Measurements from ENCODE around the gene ATG10.

The ATG10 gene

GRCh38 chr5:82142928-82143577 is 171.2 kb downstream of the ATG10 start:
- H3K27ac Mint-ChIP-seq: no peak overlapping the region
- peaks cover 2% of the 10 kb centered on the region for H3K9me3 Mint-ChIP-seq
- H3K4me3 Mint-ChIP-seq: no peak overlapping the region
- H3K4me1 Mint-ChIP-seq: no peaks in the 10 kb centered on the region
- CTCF ChIA-PET: no interaction called here
- no peaks in the 10 kb centered on the region for H3K36me3 Mint-ChIP-seq
- DNase-seq: no peak
- H3K27me3 Mint-ChIP-seq: peaks cover 3% of the 10 kb centered on the region

DNA sequence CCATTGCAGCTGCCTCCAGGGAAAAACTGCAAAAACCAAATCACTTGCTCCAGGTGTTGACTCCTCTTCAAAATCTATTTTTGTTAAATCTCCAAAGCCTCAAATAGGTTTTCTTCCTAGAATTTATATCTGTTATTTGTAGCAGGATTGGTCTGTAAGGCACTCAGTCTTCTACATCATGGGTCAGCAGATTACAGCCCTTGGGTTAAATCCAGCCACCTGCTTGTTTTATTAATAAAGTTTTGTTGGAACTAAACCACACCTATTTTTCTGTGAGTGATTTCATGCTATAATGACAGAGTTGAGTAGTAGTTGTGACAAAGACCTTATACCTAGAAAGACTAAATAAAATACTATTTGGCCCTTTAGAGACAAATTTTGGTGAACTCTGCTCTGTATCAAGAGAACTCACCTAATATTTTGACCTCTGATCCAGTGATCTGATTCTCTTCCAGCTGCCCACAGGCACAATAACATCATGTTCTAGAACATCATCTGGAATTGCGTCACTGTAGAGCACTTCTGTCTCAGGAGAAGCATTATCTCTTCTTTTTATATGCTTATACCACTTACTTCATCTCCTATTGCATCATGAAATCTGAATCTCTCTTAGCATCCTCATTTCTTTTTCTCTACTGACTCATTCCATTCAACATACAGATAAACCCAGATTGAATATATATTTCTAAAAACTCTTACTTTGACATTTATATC is 176.2 kb downstream of the ATG10 start:
- Mint-ChIP-seq H3K27ac (no peak overlapping the region), H3K27me3 (peaks cover 3% of the 10 kb centered on the region), H3K4me3 (no peak overlapping the region), H3K4me1 (no peaks in the 10 kb centered on the region), H3K36me3 (no peaks in the 10 kb centered on the region), H3K9me3 (no peaks in the 10 kb centered on the region)
- no peak for DNase-seq
- CTCF ChIA-PET: no interaction called here

GRCh38 chr5:82149434-82149833 is 177.6 kb downstream of the ATG10 start:
- no peak for DNase-seq
- Mint-ChIP-seq H3K4me3 (no peak overlapping the region), H3K27me3 (peaks cover 3% of the 10 kb centered on the region), H3K36me3 (no peaks in the 10 kb centered on the region), H3K4me1 (no peaks in the 10 kb centered on the region), H3K27ac (no peak overlapping the region), H3K9me3 (no peaks in the 10 kb centered on the region)
- CTCF ChIA-PET: no interaction called here

DNA sequence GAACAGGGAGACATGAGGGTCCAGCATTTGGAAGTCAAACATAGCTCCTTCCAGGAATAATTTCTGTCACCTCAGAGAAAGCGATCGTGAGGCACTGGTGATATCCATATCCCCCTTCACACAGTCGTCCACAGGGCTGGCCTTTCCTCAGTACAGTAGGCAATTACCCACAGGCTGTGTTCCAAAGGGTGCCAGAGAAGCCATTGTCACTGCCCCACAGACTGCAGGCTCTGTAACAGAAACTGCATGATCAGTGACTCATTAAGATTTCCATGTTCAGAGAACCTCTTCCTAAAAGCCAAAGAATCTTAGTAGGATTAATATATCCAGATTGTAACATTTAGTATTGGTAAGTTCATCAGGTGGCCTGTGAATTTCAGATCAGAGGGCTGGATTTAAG is 178.7 kb downstream of the ATG10 start:
- no peak for DNase-seq
- no peaks in the 10 kb centered on the region for H3K4me1 Mint-ChIP-seq
- no peaks in the 10 kb centered on the region for H3K9me3 Mint-ChIP-seq
- CTCF ChIA-PET: interaction anchor here (1.1 kb wide), 1 partner anchor 14 kb away, joined by 3 read pairs; no protein-coding TSS in a partner anchor
- no peak overlapping the region for H3K27ac Mint-ChIP-seq
- H3K27me3 Mint-ChIP-seq: peaks cover 3% of the 10 kb centered on the region
- no peak overlapping the region for H3K4me3 Mint-ChIP-seq
- H3K36me3 Mint-ChIP-seq: no peaks in the 10 kb centered on the region

DNA sequence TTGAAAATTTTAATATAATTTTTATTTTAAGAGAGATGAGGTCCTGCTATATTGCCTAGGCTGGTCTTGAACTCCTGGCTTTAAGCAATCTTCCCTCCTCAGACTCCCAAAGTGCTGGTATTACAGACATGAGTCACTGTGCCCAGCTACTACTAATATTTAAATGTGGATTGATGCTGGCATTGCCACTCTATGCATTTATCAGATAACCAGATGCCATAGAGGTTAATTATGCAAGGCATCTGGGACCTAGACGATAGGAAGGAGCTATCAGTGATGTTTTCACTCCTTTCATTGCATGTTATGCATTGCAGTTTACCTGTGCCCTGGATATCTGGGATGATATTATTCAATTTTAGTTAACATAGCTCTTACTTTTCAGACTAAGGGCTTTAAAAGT is 179.4 kb downstream of the ATG10 start:
- no peak for DNase-seq
- no peak overlapping the region for H3K27ac Mint-ChIP-seq
- CTCF ChIA-PET: interaction anchor here (1.1 kb wide), 1 partner anchor 14 kb away, joined by 3 read pairs; no protein-coding TSS in a partner anchor
- H3K4me3 Mint-ChIP-seq: no peak overlapping the region
- H3K4me1 Mint-ChIP-seq: no peaks in the 10 kb centered on the region
- H3K9me3 Mint-ChIP-seq: no peaks in the 10 kb centered on the region
- no peaks in the 10 kb centered on the region for H3K36me3 Mint-ChIP-seq
- H3K27me3 Mint-ChIP-seq: peaks cover 3% of the 10 kb centered on the region

DNA sequence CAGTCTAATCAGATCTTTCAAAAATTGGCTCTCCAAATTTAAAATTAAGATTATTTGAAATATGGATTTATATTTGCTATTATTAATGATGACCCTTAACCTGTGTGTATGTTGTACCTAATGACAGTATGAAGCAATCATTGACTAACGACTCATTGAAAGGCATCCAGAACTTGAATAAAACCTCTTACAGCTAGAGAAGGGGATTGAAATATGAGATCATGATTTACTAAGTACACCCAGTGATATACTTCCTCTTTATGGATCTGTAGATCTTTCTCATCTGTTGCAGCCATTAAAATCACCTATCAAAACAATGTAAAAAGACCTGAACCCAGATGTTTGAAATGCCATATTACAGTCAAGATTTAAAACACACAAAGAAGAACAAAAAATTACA is 179.8 kb downstream of the ATG10 start:
- no peak overlapping the region for H3K27ac Mint-ChIP-seq
- peaks cover 3% of the 10 kb centered on the region for H3K27me3 Mint-ChIP-seq
- H3K36me3 Mint-ChIP-seq: no peaks in the 10 kb centered on the region
- no peak overlapping the region for H3K4me3 Mint-ChIP-seq
- no peak for DNase-seq
- CTCF ChIA-PET: interaction anchor here (1.1 kb wide), 1 partner anchor 13 kb away, joined by 3 read pairs; no protein-coding TSS in a partner anchor
- H3K4me1 Mint-ChIP-seq: no peaks in the 10 kb centered on the region
- no peaks in the 10 kb centered on the region for H3K9me3 Mint-ChIP-seq

DNA sequence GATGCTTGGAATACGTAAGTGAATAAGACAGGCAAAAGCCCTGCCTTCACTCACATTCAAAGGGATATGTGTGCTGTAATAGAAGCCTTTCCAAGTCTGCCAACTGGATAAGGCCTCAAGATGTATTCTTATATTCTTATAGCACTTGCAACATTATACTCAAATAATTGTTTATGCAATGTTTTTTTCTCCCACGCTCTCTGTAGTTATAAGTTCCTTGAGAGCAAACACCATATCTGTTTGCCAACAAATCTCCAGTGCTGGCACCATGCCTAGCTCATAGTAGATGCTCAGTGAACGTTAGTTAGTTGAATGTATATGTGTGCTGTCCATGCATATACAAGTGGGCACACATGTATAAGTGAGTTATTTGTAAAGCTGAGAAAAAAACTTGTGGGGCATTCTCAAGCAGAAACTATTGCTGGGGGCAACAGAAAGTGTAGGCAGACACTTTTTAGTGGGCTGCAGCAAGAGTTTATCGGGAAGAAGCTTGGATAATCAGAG is 181.2 kb downstream of the ATG10 start:
- H3K27ac Mint-ChIP-seq: no peak overlapping the region
- no peaks in the 10 kb centered on the region for H3K27me3 Mint-ChIP-seq
- no peaks in the 10 kb centered on the region for H3K4me1 Mint-ChIP-seq
- no peaks in the 10 kb centered on the region for H3K9me3 Mint-ChIP-seq
- DNase-seq: no peak
- no peaks in the 10 kb centered on the region for H3K36me3 Mint-ChIP-seq
- no peak overlapping the region for H3K4me3 Mint-ChIP-seq
- CTCF ChIA-PET: no interaction called here

- CTCF ChIA-PET: no interaction called here
- Mint-ChIP-seq H3K9me3 (no peaks in the 10 kb centered on the region), H3K4me3 (no peak overlapping the region), H3K27ac (no peak overlapping the region), H3K36me3 (no peaks in the 10 kb centered on the region), H3K4me1 (no peaks in the 10 kb centered on the region), H3K27me3 (no peaks in the 10 kb centered on the region)
- no peak for DNase-seq
Observed at GRCh38 chr5:82154776-82155175, 183.0 kb downstream of the ATG10 start.

DNA sequence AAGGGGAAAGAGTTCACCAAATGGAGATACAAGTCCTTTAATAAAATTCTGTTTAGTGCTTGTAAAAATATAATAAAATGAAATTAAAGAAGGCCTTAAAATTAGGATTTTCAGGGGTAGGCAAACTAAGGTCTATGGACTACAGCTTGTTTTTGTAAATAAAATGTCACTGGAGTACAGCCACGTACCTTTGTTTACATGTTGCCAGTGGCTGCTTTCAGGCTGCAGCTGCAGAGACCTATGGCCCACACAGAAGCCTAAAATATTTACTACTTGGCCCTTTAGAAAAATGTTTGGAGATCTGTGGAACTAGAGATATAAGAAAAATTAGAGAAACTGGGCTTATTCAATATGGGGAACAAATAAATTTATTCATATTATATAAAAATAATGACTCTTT is 183.5 kb downstream of the ATG10 start:
- no peak for DNase-seq

GRCh38 chr5:82156874-82157273 is 185.1 kb downstream of the ATG10 start:
- CTCF ChIA-PET: no interaction called here
- H3K36me3 Mint-ChIP-seq: no peaks in the 10 kb centered on the region
- no peak overlapping the region for H3K27ac Mint-ChIP-seq

More for the DNA sequence above, 183.5 kb downstream of the ATG10 start:
- H3K4me1 Mint-ChIP-seq: no peaks in the 10 kb centered on the region
- no peak overlapping the region for H3K4me3 Mint-ChIP-seq
- no peaks in the 10 kb centered on the region for H3K36me3 Mint-ChIP-seq
- H3K27ac Mint-ChIP-seq: no peak overlapping the region
- H3K9me3 Mint-ChIP-seq: no peaks in the 10 kb centered on the region
- no peaks in the 10 kb centered on the region for H3K27me3 Mint-ChIP-seq
- CTCF ChIA-PET: no interaction called here

GRCh38 chr5:82158755-82159413 is 187.1 kb downstream of the ATG10 start:
- H3K9me3 Mint-ChIP-seq: no peaks in the 10 kb centered on the region
- no peak overlapping the region for H3K27ac Mint-ChIP-seq
- no peaks in the 10 kb centered on the region for H3K27me3 Mint-ChIP-seq
- H3K4me3 Mint-ChIP-seq: no peak overlapping the region
- no peaks in the 10 kb centered on the region for H3K36me3 Mint-ChIP-seq
- no peaks in the 10 kb centered on the region for H3K4me1 Mint-ChIP-seq
- no peak for DNase-seq
- CTCF ChIA-PET: no interaction called here

More at GRCh38 chr5:82156874-82157273, 185.1 kb downstream of the ATG10 start:
- Mint-ChIP-seq H3K4me1 (no peaks in the 10 kb centered on the region), H3K27me3 (no peaks in the 10 kb centered on the region), H3K9me3 (no peaks in the 10 kb centered on the region), H3K4me3 (no peak overlapping the region)
- DNase-seq: no peak

DNA sequence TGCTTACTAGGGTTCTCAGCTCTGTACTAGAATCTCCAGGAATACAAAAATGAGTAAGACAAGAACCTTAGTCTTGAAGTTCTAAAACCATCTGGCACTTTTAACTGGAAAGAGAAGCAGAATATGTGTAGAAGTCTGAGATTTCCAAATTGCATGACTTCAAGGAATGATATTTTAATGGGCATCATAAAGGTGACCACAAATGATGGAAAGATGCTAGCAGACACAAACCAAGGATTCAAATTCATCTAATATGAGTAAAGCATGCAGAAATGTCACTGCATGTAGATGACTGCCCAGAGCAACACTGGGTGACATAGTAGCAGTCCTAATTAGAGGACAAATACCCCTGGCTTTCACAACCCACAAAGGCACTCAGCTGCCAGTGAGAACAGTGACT is 189.1 kb downstream of the ATG10 start:
- Mint-ChIP-seq H3K27me3 (no peaks in the 10 kb centered on the region), H3K36me3 (no peaks in the 10 kb centered on the region), H3K9me3 (no peaks in the 10 kb centered on the region), H3K27ac (no peak overlapping the region), H3K4me3 (no peak overlapping the region), H3K4me1 (no peaks in the 10 kb centered on the region)
- no peak for DNase-seq
- CTCF ChIA-PET: no interaction called here

- H3K27me3 Mint-ChIP-seq: no peaks in the 10 kb centered on the region
- H3K36me3 Mint-ChIP-seq: no peaks in the 10 kb centered on the region
- no peak for DNase-seq
- H3K27ac Mint-ChIP-seq: no peak overlapping the region
- H3K4me1 Mint-ChIP-seq: no peaks in the 10 kb centered on the region
- H3K9me3 Mint-ChIP-seq: no peaks in the 10 kb centered on the region
- CTCF ChIA-PET: no interaction called here
- no peak overlapping the region for H3K4me3 Mint-ChIP-seq
Observed at GRCh38 chr5:82162573-82162972, 190.8 kb downstream of the ATG10 start.

GRCh38 chr5:82163452-82164175 is 191.8 kb downstream of the ATG10 start:
- no peaks in the 10 kb centered on the region for H3K27me3 Mint-ChIP-seq
- CTCF ChIA-PET: interaction anchor here (0.6 to 1.8 kb wide), 3 partner anchors 307 to 626 kb away, joined by 3 to 7 read pairs (median 3); no protein-coding TSS in a partner anchor
- DNase-seq: no peak
- no peak overlapping the region for H3K4me3 Mint-ChIP-seq
- no peaks in the 10 kb centered on the region for H3K9me3 Mint-ChIP-seq
- no peak overlapping the region for H3K27ac Mint-ChIP-seq
- H3K36me3 Mint-ChIP-seq: no peaks in the 10 kb centered on the region
- no peaks in the 10 kb centered on the region for H3K4me1 Mint-ChIP-seq
